ENCODE data around the gene TECPR1.

Gene TECPR1

DNA sequence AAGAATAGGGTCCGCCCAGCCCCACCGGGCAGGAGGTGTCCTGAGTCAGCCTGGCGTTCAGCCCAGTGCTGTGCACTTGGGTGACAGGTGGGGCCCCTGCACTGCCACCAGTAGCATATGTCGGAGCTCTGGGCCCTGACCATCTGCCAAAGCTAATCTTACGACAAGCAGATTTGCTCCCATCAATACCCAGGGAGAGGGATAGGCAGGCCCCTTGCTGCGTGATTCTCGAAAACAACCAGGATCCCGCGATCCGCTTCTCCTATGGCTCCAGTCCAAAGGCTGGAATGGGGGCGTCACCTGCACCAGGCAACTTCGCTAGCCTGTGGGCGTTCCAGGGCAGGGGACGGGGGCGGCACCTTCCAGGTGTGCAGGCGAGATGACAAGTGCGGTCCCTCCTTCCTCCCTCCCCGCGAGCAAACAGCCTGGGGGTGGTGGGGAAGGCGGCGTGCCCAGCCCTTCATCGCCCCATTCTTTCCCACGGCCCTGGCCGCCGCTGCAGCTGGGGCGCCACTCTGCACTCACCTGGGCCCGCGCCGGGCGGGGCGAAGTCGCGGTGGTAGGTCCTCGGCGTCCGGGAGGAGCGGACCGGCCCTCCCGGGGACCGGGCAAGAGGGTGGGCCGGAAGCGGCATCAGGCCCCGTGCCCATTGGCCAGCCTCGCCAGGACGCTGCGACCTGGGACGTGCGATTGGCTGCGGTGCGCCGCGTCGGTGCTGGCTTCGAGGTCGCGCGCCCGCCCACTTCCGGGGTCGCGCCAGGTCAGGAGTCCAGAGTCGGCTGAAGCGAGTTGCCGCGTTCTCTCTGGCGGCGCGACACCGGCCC lies at the start of gene TECPR1 (continued):
- TF ChIP-seq, protein P1, sequence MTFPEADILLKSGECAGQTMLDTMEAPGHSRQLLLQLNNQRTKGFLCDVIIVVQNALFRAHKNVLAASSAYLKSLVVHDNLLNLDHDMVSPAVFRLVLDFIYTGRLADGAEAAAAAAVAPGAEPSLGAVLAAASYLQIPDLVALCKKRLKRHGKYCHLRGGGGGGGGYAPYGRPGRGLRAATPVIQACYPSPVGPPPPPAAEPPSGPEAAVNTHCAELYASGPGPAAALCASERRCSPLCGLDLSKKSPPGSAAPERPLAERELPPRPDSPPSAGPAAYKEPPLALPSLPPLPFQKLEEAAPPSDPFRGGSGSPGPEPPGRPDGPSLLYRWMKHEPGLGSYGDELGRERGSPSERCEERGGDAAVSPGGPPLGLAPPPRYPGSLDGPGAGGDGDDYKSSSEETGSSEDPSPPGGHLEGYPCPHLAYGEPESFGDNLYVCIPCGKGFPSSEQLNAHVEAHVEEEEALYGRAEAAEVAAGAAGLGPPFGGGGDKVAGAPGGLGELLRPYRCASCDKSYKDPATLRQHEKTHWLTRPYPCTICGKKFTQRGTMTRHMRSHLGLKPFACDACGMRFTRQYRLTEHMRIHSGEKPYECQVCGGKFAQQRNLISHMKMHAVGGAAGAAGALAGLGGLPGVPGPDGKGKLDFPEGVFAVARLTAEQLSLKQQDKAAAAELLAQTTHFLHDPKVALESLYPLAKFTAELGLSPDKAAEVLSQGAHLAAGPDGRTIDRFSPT (tag by site-specific recombination; IDR thresholded peaks at IDR 0.05) = peak; percentile 58
- TF ChIP-seq ZNF335 (tag by site-specific recombination; conservative IDR thresholded peaks at IDR 0.05) (peak; percentile 86), ZBTB20 (tag by site-specific recombination; IDR thresholded peaks at IDR 0.05) (peak; percentile 62; the same call in 1 of the 2 replicates), ZXDB (tag by site-specific recombination; IDR thresholded peaks at IDR 0.05) (peak; percentile 35; the same call in 1 of the 2 replicates)
- TF ChIP-seq, protein P2, sequence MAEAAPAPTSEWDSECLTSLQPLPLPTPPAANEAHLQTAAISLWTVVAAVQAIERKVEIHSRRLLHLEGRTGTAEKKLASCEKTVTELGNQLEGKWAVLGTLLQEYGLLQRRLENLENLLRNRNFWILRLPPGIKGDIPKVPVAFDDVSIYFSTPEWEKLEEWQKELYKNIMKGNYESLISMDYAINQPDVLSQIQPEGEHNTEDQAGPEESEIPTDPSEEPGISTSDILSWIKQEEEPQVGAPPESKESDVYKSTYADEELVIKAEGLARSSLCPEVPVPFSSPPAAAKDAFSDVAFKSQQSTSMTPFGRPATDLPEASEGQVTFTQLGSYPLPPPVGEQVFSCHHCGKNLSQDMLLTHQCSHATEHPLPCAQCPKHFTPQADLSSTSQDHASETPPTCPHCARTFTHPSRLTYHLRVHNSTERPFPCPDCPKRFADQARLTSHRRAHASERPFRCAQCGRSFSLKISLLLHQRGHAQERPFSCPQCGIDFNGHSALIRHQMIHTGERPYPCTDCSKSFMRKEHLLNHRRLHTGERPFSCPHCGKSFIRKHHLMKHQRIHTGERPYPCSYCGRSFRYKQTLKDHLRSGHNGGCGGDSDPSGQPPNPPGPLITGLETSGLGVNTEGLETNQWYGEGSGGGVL (tag by site-specific recombination; IDR thresholded peaks at IDR 0.05) = no peak

DNA sequence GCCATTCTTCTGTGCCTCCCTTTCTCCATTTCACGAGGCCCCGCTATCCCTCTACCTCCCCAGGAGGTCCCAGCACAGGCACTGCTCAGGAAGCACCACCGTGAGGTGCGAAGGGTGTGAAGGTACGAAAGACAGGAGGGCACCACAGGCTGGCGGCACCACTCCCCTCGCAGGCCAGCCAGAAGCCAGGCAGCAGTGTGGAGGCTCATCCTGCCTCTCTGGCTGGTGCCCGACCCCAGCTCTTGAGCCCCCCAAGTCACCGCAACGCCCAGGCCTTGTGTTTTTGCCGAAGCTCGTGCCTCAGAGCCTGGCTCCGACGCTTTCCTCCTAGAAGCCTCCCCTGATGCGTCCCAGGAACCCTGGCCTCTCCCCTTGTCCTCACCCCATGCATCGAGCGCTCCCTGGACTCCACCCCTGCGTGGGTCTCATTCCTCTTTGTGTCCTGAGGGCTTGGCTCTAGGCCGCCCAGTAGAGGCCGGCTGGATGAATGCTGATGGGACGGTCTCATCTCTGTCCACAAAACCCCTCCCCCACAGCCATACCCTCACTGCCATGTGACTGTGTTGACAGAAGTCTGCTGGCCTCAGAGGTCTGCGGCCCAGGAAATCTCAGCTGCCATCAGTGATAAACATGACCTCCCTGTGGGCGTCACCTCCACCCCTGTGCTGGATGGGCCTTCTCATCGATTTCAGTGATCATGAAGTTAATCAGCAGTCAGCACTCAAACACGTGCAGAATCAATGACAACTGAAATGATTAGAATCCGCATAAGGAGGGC lies 48.8 kb upstream of the TECPR1 start:
- CTCF ChIA-PET = interaction anchor here (1.4 kb wide), 1 partner anchor 120 kb away, joined by 6 read pairs; no protein-coding TSS in a partner anchor
- TF ChIP-seq ZEB2 (tag by site-specific recombination; IDR thresholded peaks at IDR 0.05) (no peak), TCF7L2 (IDR thresholded peaks at IDR 0.05; ENCODE audit: borderline replicate concordance, low read depth, low read length) (no peak), PRDM1 (tag by site-specific recombination; IDR thresholded peaks at IDR 0.05) (no peak), ZNF571 (tag by site-specific recombination; IDR thresholded peaks at IDR 0.05) (no peak), ZNF785 (tag by site-specific recombination; IDR thresholded peaks at IDR 0.05) (no peak), ZSCAN30 (tag by site-specific recombination; IDR thresholded peaks at IDR 0.05) (no peak), OSR2 (tag by site-specific recombination; IDR thresholded peaks at IDR 0.05) (no peak), ZNF121 (tag by site-specific recombination; IDR thresholded peaks at IDR 0.05) (no peak), ZNF558 (tag by site-specific recombination; IDR thresholded peaks at IDR 0.05) (no peak), ZNF768 (tag by site-specific recombination; IDR thresholded peaks at IDR 0.05) (no peak)
- TF ChIP-seq, protein P3, sequence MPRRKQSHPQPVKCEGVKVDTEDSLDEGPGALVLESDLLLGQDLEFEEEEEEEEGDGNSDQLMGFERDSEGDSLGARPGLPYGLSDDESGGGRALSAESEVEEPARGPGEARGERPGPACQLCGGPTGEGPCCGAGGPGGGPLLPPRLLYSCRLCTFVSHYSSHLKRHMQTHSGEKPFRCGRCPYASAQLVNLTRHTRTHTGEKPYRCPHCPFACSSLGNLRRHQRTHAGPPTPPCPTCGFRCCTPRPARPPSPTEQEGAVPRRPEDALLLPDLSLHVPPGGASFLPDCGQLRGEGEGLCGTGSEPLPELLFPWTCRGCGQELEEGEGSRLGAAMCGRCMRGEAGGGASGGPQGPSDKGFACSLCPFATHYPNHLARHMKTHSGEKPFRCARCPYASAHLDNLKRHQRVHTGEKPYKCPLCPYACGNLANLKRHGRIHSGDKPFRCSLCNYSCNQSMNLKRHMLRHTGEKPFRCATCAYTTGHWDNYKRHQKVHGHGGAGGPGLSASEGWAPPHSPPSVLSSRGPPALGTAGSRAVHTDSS (tag by site-specific recombination; IDR thresholded peaks at IDR 0.05) = no peak
- TF ChIP-seq, protein P4, sequence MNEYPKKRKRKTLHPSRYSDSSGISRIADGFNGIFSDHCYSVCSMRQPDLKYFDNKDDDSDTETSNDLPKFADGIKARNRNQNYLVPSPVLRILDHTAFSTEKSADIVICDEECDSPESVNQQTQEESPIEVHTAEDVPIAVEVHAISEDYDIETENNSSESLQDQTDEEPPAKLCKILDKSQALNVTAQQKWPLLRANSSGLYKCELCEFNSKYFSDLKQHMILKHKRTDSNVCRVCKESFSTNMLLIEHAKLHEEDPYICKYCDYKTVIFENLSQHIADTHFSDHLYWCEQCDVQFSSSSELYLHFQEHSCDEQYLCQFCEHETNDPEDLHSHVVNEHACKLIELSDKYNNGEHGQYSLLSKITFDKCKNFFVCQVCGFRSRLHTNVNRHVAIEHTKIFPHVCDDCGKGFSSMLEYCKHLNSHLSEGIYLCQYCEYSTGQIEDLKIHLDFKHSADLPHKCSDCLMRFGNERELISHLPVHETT (tag by site-specific recombination; IDR thresholded peaks at IDR 0.05) = no peak
- H3K27ac ChIP-seq (ENCODE audit: extremely low read depth, low read depth, low read length) = no peak overlapping the region
- H3K36me3 ChIP-seq (ENCODE audit: control insufficient read depth in 2 of 2, insufficient read depth in 1 of 2, low read length in 2 of 2) = peaks cover 5 to 50% of the 10 kb centered on the region in 2 experiments; a peak in 2 of 3 replicates
- H3K4me1 ChIP-seq (ENCODE audit: control insufficient read depth, insufficient read depth, low read length) = no peaks in the 10 kb centered on the region
- no peak overlapping the region for H3K4me3 ChIP-seq (ENCODE audit: low read depth, low read length)
- POLR2A ChIA-PET = interaction anchor here (0.6 to 0.9 kb wide), 2 partner anchors 74 to 100 kb away, joined by 3 to 5 read pairs; partner anchors contain the start of gene BAIAP2L1
- no peaks in the 10 kb centered on the region for H3K9me3 ChIP-seq (ENCODE audit: control insufficient read depth, insufficient read depth, low read depth, low read length)

Measured in HEK293 (cell line).